Hematopoietic multipotent progenitor cell treated with erythropoietin and hydrocortisone succinate and interleukin-3 and kit ligand, for 15 days (in vitro differentiated cells): ENCODE data around the gene PBRM1.

ENCODE experiments used
- DNase-seq: peaks from one replicate; pipeline ENCODE4 v3.0.0-alpha.2; 2015; ENCODE audit warnings: low spot score

PBRM1 gene

DNA sequence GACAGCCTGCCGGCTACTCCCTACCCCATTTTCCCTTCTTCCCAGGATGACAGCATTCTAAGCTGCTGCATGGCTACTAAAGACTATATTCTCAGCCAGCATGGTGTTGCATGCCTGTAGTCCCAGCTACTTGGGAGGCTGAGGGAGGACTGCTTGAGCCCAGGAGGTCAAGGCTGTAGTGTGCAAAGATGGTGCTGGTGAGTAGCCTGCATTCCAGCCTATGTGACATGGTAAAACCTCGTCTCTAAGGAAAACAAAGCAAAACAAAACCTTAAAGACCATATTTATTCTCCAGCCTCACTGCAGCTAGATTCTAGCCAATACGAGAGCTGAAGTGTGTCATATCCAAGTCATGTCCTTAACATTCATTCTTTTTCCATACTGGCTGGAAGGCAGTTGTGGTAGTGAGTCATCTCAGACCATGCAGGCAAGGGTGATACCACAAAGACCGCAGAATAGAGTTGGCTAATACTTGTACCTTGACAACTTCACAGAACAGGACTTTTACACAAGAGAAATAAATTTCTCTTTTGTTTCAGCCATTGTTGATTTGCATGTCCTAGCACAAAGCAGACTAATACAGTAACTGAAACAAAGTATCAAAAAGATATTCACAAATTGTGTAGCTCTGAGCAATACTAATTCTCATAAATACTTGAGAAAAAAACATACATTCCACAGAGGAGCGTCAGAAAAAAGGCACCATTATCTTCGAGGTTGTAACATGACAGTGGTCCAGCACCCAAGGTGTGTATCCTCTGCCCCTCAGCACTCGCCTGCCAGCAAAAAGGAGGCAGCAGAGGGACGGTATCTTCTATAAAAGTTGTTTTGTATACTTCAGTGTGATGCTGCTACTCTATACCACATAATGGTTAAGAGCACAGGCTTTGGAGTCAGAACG, 14.8 kb downstream of the PBRM1 start:
- DNase-seq: no peak

DNA sequence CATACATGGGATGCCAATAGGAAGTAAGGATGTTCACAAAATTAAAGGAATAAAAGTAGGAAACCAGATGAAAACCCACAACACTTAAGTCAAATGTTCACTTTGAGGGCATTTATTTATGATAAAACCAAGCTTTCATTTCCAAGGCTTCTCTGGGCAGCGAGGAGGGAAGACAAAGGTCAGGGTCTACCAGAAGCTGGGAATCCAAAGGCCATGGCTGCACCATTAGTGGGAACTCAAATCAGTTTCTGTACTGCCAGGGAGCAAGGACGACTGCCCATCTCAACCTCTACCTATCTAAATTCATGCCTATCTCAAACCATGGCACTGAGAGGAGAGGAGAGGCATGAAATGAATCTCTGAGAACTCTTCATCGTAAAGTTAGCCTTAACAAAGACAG, 22.6 kb downstream of the PBRM1 start:
- DNase-seq: no peak

DNA sequence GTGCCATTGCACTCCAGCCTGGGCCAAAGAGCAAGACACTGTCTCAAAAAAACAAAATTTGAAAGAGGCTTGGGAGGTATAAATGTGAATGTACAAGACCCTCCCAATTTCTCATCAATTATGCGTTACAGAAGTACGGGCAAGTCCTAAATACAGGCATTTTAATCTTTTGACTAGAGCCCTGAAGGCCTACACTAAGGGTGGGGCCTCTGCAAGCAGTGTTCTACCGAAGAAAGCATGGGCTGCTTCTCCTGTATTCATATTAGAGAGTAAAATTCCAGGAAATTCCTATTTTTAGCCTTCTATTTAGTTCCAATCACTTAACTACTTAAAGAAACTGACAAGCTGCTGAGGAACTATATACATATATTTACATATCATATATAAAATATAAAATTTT, 25.7 kb downstream of the PBRM1 start:
- DNase-seq: no peak

DNA sequence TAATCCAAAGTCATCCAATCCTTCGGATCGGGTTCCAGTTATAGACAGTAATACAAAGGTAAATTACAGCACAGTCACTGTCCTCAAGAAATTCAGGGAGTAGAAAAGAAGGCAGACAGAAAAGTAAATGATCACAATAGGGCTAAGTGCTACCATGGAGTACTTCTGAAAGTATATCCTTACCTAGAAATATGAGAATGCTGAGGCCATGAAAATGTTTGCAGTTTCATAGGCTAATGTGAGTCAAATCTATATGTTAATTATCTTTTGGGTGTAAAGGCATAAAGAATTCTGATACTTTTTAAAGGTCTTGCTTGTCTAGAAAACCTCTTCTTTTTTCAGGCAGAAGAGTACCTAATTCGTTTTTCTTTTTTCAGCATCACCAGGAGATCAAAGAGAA, 29.8 kb downstream of the PBRM1 start:
- no peak for DNase-seq

DNA sequence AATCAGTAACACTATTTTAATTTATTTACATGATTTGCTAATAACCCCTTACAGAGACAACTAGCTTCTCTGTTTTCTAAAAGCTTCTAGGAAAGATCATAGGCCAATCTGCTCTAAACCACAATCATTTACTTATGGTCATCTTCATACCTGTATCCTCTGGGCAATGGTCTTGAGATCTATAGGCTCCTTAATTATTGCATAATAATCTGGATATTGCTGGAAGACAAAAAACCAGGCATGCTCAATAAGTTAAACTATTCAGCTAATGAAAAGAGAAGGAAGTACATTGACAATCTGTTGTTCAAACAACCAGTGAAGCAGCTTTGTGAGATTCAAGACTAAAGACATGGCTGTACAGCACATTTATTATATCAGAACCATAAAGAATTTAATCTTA, 34.1 kb downstream of the PBRM1 start:
- DNase-seq: no peak

DNA sequence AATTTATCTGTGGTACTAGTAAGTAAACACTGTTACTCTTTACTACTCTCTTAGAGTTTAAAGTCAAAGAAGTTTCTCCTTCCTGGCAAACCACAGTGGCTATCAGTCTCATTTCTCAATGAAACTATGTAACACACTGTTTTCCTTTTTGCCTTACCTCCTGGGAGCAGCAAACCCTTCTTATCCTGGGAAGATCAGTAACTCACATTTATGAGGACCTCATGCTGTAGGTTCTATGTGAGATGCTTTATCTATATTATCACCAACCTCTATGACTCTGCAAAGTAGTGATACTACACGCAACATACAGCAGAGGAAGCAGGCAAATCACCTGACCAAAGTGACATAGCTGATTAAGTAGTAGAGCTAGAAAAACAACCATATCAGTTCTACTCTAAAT, 35.3 kb downstream of the PBRM1 start:
- peak; percentile 43 for DNase-seq

DNA sequence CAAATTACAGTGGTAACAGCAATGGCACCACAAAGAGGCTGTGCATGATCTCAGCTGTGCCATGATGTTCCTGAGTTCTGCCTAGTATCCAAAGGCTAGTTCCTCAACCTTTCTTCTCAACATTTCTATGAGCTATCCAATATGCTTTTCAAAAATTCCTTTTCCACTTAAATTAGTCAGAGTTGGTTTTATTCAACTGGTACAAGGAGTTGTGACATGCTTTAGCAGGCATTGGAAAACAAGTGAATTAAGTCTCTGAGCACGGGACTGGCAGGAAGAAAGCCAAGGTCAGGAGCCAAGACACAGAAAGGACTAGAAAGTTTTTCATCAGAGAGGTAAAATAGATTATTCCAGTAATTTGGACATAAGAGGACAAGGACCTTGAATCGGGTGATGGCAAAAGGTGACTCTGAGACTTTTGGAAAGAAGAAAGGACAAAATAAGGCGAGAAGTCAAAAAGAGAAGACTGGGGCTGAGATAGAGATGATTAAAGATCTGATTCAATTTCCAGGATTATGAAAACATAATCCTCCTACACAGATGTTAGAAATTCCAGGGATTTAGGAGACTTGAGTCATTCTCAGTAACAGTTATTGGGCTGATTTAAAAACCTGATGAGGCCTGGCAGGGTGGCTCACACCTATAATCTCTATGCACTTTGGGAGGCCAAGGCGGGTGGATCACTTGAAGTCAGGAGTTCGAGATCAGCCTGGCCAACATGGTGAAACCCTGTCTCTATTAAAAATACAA, 36.1 kb downstream of the PBRM1 start:
- no peak for DNase-seq

DNA sequence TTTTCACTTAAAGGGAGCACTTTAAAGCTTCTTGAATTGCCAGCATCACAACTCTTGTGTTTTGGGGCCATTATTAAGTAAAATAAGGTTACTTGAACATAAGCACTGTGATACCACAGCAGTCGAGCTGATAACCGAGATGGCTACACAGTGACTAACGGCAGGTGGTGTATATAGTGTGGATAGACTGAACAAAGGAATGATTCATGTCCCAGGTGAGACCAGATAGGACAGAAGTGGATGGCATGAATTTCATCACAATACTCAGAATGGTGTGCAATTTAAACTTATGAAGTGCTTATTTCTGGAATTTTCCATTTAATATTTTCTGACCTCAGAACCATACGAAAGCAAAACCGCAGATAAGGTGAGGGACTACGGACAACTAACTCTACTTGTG, 40.2 kb downstream of the PBRM1 start:
- no peak for DNase-seq

DNA sequence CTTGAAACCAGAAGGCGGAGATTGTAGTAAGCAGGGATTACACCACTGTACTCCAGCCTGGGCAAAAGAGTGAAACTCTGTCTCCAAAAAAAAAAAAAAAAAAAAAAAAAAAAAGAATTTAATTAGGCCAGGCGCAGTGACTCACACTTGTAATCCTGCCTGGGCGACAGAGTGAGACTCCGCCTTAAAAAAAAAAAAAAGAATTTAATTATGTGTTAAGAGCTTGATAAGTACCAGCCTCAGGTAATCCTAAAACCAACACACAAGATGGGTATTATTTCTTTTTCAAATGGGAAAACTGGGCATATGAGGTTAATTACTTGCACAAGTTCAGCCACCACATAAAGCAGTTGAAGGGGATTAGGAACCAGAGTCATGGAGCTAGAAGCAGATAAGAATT, 49.0 kb downstream of the PBRM1 start:
- DNase-seq: peak; percentile 27

DNA sequence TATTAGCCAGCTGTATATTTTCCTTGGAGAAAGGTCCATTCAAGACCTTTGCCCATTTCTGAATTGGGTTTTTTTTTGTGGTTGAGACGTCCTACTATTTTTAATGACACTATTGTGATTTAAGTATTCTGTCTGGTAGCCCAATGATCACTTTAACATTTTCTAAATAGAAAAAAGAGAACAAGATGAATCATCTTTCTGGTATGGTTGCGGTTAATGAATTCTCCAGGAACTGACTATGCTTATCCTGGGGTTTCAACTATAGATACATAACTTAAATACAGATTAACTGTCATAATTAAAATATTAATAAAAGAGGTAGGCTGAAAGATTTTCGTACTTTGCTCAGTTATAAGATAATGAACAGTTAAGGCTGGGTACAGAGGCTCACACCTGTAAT, 51.9 kb downstream of the PBRM1 start:
- no peak for DNase-seq

DNA sequence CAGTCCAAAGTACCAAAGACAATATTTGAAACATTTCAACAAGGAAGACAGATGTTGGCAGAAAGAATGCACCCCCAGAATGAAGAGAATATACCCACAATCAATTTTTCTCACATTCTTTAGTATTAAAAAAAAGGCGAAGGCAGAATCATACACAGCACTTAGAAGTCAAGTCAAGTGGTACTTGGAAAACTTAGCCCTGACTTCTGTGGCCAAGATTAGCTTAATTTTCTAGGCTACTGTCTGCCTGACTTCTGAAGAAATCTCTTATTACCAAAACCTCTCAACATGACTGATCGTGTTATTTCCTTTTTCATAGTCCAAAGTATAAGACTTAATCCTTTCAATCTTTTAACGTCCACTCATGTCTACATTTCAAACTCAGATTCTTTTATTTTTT, 60.7 kb downstream of the PBRM1 start:
- no peak for DNase-seq

DNA sequence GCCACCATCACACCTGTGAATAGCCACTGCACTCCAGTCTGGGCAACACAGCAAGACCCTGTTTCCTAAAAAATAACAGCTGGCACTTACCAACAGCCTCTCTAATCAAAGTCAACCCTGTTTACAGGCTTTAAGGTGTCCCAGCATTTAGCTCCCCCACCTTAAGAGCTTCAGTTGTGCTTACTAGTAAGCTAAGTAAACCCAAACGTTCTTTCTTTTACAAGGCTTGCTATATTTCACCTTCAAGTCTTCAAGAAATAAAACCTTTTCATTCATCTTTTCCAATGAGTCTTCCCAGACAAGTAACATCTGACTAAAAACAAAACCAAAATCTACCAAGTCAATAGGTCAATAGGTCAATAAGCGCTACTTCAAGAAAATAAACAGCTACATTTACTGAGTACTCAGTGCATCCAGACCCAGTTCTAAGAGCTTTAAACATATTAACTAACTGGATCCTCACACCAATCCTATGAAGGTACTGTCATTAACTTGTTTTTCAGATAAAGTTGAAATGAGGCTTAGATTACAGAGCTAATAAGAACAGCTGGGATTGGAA, 62.4 kb downstream of the PBRM1 start:
- no peak for DNase-seq

DNA sequence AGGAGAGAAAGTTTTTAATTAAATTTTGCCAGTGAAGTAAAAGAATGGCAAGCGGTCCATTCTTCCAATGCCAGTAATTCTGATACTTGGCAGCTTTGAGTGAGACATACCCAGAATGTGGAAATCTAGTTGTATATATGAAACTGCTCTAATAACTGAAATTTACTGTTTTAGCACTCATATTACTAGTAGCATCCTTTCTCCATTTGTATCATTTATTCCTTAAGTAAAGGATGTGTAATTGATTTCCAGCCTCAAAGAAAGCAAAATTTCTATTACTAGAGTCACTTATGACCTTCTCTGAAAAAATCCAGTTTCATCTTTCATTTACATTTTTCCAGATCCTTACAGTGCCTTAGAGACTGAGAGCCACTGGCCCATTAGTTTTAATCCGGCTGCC, 65.1 kb downstream of the PBRM1 start:
- DNase-seq: no peak

DNA sequence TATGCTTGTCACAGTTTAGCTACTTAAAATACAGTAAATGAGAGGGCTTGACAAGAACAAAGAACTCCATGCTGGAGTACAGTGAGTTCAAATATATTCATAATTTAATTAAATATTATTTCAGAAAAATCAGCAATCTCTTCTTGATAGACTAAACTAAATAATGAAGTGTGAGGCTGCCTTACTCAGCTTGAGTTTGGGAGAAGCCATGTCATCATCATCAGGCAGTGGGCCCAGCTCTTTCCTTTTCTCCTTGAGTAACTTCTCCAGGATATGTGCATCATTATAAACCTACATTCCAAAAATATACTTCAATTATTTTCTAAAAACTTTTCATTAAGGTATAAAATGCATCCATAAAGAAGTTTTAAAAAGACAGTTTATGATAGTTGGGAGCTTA, 70.5 kb downstream of the PBRM1 start:
- no peak for DNase-seq

DNA sequence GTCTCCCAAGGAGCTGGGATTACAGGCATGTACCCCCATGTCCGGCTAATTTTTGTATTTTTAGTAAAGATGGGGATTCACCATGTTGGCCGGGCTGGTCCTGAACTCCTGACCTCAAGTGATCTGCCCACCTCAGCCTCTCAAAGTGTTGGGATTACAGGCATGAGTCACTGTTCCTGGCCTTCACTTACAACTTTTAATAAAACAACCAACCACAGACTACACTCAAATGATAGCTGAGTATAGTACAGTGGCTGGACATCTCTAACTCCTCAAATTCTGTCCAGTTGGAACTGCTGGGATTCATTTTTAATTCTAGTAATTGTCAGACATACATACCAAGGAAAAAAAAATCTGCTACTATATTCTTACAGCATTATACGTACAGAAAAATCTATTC, 71.0 kb downstream of the PBRM1 start:
- DNase-seq: no peak

DNA sequence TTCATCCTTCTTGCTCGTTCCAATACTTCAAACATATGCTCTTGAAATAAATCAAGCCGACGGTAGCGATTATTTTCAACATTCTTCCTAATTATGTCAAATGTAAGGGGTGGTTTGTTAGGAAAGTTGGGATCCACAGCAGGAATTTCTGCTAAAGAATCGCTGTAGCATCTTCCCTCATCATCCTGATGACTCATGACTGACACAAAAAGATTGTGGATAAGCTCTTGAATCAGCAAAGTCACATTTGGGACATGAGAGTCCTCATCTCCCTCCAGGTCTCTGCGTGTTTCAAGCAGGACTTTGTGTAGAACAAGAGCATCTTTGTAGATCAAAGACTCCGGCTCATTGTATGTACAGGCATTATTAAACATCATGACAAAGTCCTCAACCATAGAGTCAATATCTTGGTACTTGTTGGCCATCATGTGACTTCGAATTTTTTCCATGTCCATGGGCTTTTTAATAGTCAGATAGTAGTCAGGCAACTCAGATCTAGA, 76.3 kb downstream of the PBRM1 start:
- DNase-seq: no peak

DNA sequence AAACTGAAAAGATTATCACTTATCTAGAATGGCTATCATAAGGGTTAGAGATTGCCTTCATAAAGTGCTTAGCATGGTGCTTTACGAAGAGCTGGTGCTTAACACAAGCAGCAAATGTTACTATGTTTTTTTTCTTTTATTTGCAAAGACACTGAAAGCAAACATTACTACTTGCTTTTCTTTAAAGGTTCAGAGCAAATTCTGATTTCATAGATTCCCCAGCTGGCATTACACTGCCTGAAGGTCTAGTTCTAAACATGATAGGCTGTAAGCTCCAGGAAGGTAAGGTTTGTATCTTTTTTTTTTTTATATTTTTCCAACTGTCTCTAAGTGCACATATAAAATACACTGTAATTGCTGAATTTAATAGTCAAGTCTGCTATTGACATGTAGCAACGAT, 77.4 kb downstream of the PBRM1 start:
- DNase-seq: no peak

DNA sequence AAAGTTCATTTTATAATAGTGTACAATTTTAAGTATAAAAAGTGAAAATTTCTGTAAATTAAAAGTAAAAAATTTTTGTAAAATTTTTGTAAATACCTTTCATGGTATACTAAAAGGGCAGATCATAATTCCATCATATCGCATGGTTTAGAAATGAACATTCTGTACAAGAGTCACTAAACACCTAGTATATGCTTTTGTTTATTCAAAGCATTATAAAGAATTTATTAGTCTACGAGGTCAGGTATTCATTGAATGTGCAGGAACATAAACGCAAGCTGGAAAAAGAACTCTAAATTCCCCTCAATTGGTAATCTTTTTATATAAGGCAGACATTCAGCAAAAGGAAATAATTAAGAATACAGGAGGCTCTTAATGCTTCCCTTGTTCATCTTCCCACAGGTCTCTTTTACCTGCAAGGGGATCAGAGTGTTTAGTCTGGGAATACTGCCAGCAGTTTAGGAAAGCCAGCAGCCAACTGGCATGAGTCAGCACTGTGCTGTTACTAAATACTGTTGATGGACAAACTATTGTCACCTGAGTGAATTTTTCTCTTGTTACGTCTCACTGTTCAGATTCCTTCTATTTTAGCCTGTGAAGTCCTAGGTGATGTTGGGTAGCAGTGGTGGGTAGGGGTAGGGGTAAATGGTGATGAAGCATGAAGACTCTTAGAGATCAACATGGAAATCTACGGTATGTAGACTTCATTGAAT, 79.2 kb downstream of the PBRM1 start:
- peak; percentile 37 for DNase-seq

DNA sequence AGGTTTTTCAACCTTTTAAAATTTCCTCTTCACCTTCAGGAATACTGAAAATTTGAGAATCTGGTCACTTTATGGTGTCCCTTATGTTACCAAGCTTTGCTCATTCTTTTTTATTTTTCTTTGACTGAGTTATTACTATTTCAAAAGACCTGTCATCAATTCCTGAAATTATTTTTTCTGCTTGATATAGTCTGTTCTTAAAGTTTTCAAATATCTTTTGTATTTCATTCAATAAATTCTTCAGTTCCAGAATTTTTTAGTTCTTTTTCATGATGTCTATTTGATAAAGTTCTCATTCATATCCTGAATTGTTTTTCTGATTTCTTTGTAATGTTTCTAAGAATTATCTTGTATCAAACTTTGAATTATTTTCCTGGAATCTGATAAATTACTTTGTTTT, 85.5 kb downstream of the PBRM1 start:
- DNase-seq: no peak

DNA sequence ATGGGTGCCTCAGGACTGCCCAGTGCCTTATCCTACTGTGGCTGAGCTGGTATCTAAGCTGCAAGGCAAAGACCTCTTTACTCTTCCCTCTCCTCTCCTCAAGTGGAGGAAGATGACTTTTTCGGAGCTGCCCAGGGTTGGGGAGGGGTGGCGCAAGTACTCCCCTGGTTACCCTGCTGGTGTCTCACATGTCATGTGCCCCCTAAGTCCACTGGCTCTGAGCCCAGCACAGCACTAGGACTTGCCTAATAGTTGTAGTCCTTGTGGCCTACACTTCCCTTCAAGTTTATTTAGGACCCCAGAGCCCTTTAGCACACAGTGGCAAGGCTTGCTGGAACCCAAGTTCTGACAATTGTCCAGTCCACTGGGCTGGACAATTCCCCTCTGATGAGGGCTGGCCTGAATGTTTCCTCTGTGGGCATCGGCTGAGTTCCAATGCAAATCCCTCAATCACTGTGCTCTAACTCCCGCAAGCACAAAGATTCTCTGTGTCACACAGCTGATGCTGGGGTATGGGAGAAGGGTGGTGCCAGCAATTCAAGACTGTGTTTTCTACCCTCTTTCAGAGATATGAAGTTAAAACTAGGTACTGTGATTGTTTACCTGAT, 89.0 kb downstream of the PBRM1 start:
- DNase-seq: no peak

DNA sequence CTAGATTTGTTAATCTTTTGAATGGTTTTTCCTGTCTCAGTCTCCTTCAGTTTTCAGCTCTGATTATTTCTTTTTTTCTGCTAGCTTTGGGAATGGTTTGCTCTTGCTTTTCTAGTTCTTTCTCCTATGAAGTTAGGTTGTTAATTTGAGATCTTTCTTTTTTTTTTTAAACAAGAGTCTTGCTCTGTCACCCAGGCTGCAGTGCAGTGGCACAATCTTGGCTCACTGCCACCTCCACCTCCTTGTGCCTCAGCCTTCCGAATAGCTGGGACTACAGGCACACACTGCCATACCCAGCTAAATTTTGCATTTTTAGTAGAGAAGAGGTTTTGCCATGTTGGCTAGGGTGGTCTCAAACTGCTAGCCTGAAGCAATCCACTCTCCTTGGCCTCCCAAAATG, 92.6 kb downstream of the PBRM1 start:
- DNase-seq: no peak
